ENCODE measurements around the gene PHLDB1.

The PHLDB1 gene

DNA sequence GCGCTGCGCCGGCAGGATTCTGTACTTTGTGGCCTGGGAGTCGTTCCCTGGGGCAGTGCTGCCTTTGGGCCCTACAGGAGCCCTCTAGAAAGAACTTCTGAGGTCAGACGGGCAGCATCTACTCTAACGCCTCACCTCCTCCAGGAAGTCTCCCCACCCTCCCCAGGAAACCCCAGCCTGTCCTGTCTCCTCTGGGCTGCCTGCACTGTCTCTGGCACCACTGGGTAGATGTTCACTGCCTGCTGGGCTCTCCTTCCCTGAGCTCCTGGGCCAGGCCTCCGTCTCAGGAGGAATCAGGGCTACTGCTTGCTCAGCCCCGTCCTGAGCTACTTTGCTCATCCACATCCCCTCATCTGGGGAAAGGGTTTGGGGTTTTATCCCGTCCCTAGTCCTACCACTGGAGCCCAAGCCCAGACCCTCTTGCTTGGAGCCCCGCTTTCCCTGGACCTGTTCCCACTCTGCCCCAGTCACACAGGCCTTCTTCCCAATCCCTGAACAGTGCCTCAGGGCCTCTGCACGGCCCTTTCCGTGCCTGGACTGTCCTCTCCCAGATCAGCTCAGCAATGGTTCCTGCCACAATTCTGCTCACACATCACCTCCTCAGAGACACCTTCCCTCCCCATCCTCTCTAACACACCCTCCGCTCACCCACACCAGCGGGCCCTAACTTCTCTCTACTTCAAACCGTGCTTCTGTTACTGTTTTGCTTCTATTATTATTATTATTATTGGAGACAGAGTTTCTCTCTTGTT lies 83.3 kb downstream of the PHLDB1 start:
- DNase-seq = no peak

DNA sequence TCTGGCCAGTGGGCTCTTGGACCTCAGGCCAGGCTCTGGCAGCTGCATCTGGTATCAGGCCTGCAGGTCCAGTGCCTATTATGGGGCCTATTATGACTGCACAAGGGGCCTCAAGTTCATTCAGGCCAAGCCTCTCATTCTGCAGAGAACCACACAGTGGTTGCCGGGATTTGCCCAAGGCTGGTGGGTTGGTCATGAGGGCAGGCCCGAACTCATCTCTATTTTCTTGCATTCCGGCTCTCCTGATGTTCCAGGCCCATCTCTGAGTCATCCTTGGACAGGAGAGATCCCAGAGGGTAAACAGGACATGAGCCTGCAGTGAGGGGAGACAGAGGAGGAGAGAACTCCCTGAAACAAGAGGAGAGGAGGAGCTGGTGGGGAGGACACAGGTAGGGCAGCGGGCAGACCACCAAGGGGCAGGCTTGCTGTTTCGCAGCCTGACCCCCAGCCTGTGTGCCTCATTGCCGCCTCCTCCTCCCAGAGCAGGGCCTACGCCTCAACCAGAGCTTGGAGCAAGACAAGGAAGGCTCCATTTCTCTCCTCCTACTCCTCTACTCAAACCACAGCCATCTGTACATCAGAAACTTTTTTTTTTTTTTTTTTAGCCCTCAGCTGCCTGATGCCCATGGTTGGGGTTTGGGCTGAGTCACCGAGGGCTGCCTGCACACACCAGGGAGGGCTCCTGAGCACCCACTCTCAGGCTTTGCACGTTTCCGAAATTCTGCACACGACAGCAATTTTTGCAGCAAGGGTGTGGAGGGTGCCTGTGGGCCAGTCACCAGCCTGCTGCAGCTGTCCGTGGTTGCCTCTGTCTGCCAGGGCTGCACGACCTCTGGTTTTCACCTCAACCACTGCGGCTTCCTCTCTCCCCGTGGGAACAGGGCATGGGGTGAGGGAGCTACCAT lies 84.8 kb downstream of the PHLDB1 start:
- DNase-seq = no peak

DNA sequence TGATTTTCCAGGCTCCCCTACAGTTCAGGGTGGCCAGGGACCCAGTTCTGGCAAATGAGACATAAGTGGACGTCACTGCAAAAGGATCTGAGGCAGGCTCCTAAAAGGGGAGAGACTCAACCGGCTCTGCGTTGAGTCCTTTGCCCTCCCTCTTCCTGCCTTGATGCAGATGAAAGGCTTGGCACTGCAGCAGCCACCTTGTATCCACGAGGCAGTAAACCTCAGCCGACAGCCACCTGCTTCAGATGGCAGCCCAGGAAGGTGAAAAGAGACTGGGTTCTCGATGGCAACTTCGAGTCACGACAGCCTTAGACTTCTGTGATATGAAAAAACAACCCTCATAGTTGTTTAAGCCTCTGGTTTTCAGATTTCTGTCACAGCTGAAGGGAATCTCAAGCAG lies 86.8 kb downstream of the PHLDB1 start:
- no peak for DNase-seq

DNA sequence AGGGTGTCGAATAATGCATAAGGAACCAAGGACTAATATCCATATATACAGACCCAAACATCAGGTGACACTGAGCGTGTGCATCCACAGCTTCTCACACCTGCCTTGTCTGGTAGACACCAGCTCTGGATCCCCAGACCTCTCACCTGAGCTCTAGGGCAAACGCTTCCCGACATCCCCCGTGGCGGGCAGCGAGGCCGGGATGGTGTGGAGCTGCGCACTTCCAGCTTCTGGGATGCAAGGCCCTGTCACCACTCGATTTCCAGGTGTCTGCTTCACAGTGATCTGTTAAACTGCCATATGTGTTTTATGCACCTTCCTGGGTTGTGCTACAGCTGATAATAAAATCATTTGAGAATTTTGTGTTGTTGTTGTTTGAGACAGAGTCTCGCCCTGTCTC lies 87.4 kb downstream of the PHLDB1 start:
- no peak for DNase-seq

DNA sequence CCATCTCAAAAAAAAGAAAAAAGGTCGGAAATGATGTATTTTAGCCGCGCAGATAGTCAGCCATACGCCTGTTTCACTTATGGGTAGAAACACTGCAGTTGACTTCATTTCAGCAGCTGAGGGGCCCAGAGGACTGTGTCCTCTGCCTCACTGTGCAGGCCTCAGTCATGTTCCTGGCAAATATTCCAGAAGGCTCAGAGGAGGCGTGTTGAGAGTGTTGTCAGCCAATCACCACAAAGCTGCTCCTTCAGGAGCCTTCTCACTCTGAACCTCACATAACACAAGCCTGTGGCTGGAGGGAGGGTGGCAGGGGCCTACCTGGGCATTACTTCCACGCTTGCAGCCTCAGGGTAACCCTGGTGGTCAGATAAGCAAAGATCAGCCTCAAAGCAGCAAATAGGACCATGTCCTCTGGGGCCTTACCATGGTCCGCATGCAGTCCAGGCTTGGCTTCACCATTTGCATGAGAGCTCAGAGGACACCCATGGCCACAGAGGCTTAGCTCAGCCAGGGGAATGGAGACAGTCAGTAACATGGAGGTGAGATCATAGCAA lies 89.3 kb downstream of the PHLDB1 start:
- no peak for DNase-seq

DNA sequence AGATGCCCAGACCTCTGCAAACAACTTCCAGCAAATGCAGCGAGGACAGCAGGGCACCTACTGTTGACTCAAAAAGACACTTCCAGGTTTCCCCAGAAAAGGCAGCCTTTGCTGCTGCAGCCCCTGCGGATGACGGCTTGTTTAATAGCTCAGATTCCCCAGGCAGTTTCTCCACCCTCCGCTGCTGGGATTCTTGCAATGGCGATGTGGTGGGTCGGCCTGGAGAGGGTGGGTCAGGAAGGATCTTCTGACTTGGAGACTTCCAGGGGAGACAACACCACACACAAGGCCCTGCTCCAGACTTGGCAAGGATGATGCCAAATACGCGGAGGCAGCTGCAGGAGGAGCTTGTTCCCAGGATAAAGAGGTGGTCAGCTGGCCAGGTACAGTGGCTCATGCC lies 89.9 kb downstream of the PHLDB1 start:
- DNase-seq = no peak

DNA sequence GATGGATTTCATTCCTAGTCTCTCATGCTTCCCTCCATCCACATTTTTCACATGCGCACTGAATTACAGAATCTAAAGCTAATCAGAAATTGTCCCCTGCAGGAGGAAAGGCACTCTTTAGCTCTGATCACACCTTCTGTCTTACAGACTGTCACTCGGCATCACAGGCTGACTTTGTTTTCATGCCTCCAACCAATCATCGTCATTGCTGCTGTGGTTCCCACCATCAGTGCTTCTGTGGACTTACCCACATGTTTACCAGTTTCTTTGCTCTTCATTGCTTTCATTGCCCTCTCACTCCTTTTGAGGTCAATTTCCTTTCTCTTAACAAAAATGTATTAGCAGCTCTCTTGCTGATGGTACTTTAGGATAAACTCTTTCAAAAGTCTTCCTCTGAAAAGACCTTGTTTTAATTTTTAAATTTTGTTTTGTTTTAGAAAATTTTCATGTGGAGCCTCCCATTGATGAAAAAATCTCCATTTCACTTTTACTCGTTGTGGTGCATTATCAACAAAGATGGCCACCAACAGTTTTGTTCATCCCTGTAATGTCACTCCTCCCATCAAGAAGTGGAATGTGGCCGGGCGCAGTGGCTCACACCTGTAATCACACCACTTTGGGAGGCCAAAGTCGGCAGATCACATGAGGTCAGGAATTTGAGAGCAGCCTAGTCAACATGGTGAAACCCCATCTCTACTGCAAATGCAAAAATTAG lies 92.2 kb downstream of the PHLDB1 start:
- DNase-seq = no peak

DNA sequence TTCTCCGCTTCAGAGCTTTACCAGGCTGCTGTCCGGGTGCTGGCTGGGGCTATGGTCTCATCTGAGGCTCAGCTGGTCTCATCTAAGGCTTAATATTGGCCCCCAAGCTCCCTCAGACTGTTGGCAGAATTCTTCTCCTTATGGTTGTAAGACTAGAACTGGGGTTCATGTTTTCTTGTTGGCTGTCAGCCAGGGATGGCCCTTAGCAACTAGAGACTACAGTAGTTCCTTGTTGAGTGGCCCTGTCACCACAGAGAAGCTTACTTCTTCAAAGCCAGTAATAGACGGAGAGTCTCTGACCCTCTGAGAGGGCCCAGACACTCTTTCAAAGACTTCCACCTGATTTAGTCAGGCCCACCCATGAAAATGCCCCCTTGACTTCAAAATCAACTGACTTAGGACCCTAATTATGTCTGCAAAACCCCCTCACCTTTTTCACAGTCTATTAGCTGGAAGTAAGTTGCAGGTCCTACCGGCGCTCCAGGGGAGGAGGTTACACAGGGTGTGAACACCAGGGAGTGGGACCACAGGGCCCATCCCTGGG lies 96.2 kb downstream of the PHLDB1 start:
- no peak for DNase-seq

DNA sequence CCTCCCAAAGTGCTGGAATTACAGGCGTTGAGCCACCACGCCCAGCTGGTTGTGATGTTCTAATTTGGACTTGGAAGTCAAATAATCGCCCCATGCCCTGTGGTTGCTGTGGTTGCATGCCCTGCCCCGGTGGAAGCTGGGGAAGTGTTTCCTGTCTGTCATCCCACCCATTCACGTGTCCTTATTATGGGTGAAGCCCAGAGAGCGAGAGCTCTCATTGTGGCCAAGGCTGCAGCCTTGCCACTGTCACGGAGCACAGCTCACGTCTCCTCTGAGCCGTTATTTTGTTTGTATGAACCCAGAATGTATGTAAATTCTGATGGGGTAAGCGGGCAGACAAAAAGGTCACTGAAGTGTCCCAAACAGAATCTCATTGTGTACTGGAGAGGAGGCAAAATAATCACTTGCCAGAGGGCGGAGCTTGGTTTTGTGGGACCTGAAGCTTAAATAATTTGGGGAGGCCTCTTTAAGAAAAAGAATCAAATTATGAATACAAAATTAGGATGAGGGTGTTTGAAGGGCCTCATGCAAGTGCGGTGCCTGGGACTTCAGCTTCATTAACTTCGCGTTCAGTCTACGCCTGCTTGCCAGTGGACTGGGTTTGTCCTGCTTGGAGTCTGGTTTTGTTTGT lies 97.8 kb downstream of the PHLDB1 start:
- no peak for DNase-seq

DNA sequence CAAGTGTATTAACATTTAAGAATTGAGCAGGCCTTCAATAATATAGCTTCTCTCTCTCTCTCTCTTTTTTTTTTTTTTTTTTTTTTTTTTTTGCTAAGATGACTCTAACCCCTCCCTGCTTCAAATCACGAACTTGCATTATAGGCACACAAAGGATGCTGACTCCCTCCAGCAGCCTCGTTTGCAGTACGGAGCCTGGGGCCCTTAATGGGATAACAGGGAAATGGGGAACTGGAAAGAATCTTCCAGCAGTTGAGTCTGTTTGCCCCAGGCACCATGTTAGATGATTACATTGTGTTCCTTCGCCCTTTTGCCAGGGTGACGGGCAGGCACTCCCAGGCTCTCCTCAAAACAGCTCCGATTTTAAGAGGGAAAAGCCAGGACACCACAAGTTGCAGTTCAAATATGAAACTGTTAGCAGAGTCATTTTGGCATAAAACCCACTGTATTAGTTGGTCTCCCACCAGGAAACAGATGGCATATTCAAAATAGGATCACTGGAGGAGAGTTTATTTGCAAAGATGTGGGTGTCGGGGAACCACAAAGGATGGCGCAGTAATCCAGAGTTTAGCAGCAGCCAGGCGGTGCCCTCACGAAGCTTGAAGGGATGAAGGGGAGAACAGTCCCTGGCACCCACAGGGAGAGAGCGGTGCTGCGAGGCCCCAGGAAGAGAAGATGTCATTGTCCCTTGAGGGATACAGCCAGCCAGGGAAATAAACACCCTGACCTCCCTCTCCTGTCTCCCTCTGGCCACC lies 98.6 kb downstream of the PHLDB1 start:
- DNase-seq = peak; percentile 43

DNA sequence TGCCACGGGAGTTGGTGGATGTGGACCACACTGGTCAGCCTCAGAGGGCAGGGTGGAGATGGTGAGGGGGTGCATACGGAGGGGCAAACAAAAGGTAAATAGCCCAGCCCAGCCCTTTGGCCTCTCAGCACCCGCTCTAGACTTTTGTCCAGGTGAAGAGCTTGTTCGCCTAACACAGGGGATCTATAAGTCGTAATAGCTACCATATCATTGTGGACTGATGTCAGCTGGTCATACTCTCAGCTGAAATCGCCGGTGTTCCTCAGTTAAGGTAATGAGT lies 99.1 kb downstream of the PHLDB1 start:
- DNase-seq = no peak
